NT2/D1 (cell line): ENCODE results near the gene RFC4.

Source experiments
- SUZ12 ChIP-seq: IDR thresholded peaks from 2 replicates; pipeline ENCODE4 v1.6.1; 2011; ENCODE audit not compliant: insufficient read length, insufficient read depth; ENCODE audit errors: extremely low read depth
- YY1 ChIP-seq: IDR thresholded peaks from 2 replicates; pipeline ENCODE4 v1.6.1; 2011; ENCODE audit not compliant: insufficient read length, insufficient read depth

- no peak for TF ChIP-seq YY1
- no peak for TF ChIP-seq SUZ12
Observed at GRCh38 chr3:186845756-186846155, 39.5 kb upstream of the RFC4 start.
